Activated CD8-positive, alpha-beta memory T cell treated with anti-CD3 and anti-CD28 coated beads, Interleukin-2, amount 50 U/mL, for 24 hours (primary cell): ENCODE results near the gene ZNF607.
A peak's percentile ranks its signal among the peaks of the same experiment; 100 is the strongest.
"Not testable (repeated sequence)": the region's sequence is repeated elsewhere in the genome, so short reads cannot be mapped to it uniquely, and the experiment has no call there.

Source experiments
- DNase-seq: peaks from one replicate; pipeline ENCODE4 v3.0.0-alpha.2; 2020; ENCODE audit errors: extremely low read depth

Gene ZNF607

GRCh38 chr19:37719111-37719926 is at the start of gene ZNF607:
Gene ZNF607, minus strand, starts transcription at chr19:37719761. Its CDS starts 8,143 bp downstream, at chr19:37711618.
- peak; percentile 66 for DNase-seq

- no peak for DNase-seq
Observed at GRCh38 chr19:37763488-37763887, 43.9 kb upstream of the ZNF607 start.

GRCh38 chr19:37757683-37758082 is 38.1 kb upstream of the ZNF607 start:
- DNase-seq = not testable (repeated sequence)

GRCh38 chr19:37738371-37738770 is 18.8 kb upstream of the ZNF607 start:
- DNase-seq = no peak

GRCh38 chr19:37725181-37725580 is 5.6 kb upstream of the ZNF607 start:
- no peak for DNase-seq

GRCh38 chr19:37719927-37720265 is 335 bp upstream of the ZNF607 start:
- no peak for DNase-seq

- DNase-seq = no peak
Observed at GRCh38 chr19:37718304-37718703, 1.3 kb downstream of the ZNF607 start.

- no peak for DNase-seq
Observed at GRCh38 chr19:37716140-37716539, 3.4 kb downstream of the ZNF607 start.

- no peak for DNase-seq
Observed at GRCh38 chr19:37706052-37706605, 13.4 kb downstream of the ZNF607 start.

- no peak for DNase-seq
Observed at GRCh38 chr19:37699057-37699456, 20.5 kb downstream of the ZNF607 start.

- DNase-seq = no peak
Observed at GRCh38 chr19:37698216-37698615, 21.3 kb downstream of the ZNF607 start.

GRCh38 chr19:37695144-37695899 is 24.2 kb downstream of the ZNF607 start:
- no peak for DNase-seq

GRCh38 chr19:37692956-37693620 is 26.5 kb downstream of the ZNF607 start:
- no peak for DNase-seq

- peak; percentile 52 for DNase-seq
Observed at GRCh38 chr19:37691881-37692504, 27.6 kb downstream of the ZNF607 start.

GRCh38 chr19:37683520-37683919 is 36.0 kb downstream of the ZNF607 start:
- no peak for DNase-seq

- no peak for DNase-seq
Observed at GRCh38 chr19:37669450-37669914, 50.1 kb downstream of the ZNF607 start.

- not testable (repeated sequence) for DNase-seq
Observed at GRCh38 chr19:37657157-37657556, 62.4 kb downstream of the ZNF607 start.

GRCh38 chr19:37655689-37656371 is 63.7 kb downstream of the ZNF607 start:
- peak; percentile 54 for DNase-seq

GRCh38 chr19:37655301-37655688 is 64.3 kb downstream of the ZNF607 start, which contains the start of gene ZFP30:
Gene ZFP30, minus strand, starts transcription at chr19:37655465. Its CDS starts 7,643 bp downstream, at chr19:37647822.
- DNase-seq = no peak

GRCh38 chr19:37654629-37655300 is 64.8 kb downstream of the ZNF607 start:
- DNase-seq = no peak
